Stimulated activated naive CD8-positive, alpha-beta T cell treated with anti-CD3 and anti-CD28 coated beads, Interleukin-15, Interleukin-2, amounts not matched to agents 100 U/mL and 50 U/mL, for 24 hours (primary cell): Measurements from ENCODE around the gene LINC01488.

Source experiments
- ATAC-seq: fragments of 150-1000 bp; cut with Tn5 transposase; one replicate; pipeline ENCODE4 v1.10.0; 2021
- DNase-seq: peaks from one replicate; pipeline ENCODE4 v3.0.0; 2021

The LINC01488 gene

GRCh38 chr11:69493931-69494821 is 12.7 kb downstream of the LINC01488 start:
- DNase-seq (no peak), ATAC-seq (no peak)

GRCh38 chr11:69494851-69495250 is 13.4 kb downstream of the LINC01488 start:
- DNase-seq: no peak
- no peak for ATAC-seq

GRCh38 chr11:69495441-69496201 is 14.2 kb downstream of the LINC01488 start:
- ATAC-seq: no peak
- DNase-seq: no peak

GRCh38 chr11:69496202-69496557 is 14.7 kb downstream of the LINC01488 start:
- DNase-seq (no peak), ATAC-seq (no peak)

- no peak for ATAC-seq
- DNase-seq: no peak
Observed at GRCh38 chr11:69496631-69497220, 15.3 kb downstream of the LINC01488 start.

- ATAC-seq: no peak
- DNase-seq: no peak
Observed at GRCh38 chr11:69497221-69497787, 15.8 kb downstream of the LINC01488 start.

GRCh38 chr11:69498614-69499175 is 17.2 kb downstream of the LINC01488 start:
- DNase-seq (no peak), ATAC-seq (no peak)

- ATAC-seq (no peak), DNase-seq (no peak)
Observed at GRCh38 chr11:69499186-69499917, 17.9 kb downstream of the LINC01488 start.

GRCh38 chr11:69499918-69500284 is 18.4 kb downstream of the LINC01488 start:
- ATAC-seq: no peak
- no peak for DNase-seq

GRCh38 chr11:69500285-69501120 is 19.0 kb downstream of the LINC01488 start:
- ATAC-seq (no peak), DNase-seq (no peak)

GRCh38 chr11:69501121-69501489 is 19.6 kb downstream of the LINC01488 start:
- ATAC-seq (no peak), DNase-seq (no peak)

GRCh38 chr11:69501891-69502860 is 20.7 kb downstream of the LINC01488 start:
- ATAC-seq: no peak
- DNase-seq: no peak

- no peak for ATAC-seq
- DNase-seq: no peak
Observed at GRCh38 chr11:69504127-69504526, 22.7 kb downstream of the LINC01488 start.

GRCh38 chr11:69504576-69505335 is 23.3 kb downstream of the LINC01488 start:
- no peak for DNase-seq
- ATAC-seq: no peak

GRCh38 chr11:69508974-69509373 is 27.5 kb downstream of the LINC01488 start:
- DNase-seq (no peak), ATAC-seq (no peak)

GRCh38 chr11:69509381-69509780 is 27.9 kb downstream of the LINC01488 start:
- ATAC-seq: no peak
- no peak for DNase-seq

GRCh38 chr11:69509846-69510390 is 28.5 kb downstream of the LINC01488 start:
- no peak for DNase-seq
- no peak for ATAC-seq
